Measurements from ENCODE around the gene UBE2A. TPM values are rescaled to one million over a fixed set of nuclear protein-coding genes. Genes with fewer than 3 reads are reported as not detected.

Gene UBE2A
- total and polyA plus RNA-seq, 10 of the 15 experiments (the other 5 are each of a cell fraction or from before 2014, with no cell fraction given): 20.8 to 121 (median 48.4) TPM

GRCh38 chrX:119617517-119618164 is 43.3 kb downstream of the UBE2A start:
- Histone ChIP-seq H4K20me1 (ENCODE audit: control insufficient read depth, insufficient read depth) (no peaks in the 10 kb centered on the region), H3K27me3 (replicated peaks in 1 of 2; ENCODE audit: control insufficient read depth in 2 of 2, insufficient read depth in 2 of 2, low read length in 1 of 2) (no peaks in the 10 kb centered on the region), H3K79me2 (ENCODE audit: control insufficient read depth, insufficient read depth, low read length) (no peaks in the 10 kb centered on the region; the same call in 1 of the 2 replicates), H2AFZ (ENCODE audit: control insufficient read depth, low read depth, low read length) (no peak overlapping the region), H3K9me3 (replicated peaks; ENCODE audit: control insufficient read depth, insufficient read depth, low read length) (no peaks in the 10 kb centered on the region), H3K4me3 (peak overlapping the region; percentile 29; the same call in 1 of the 2 replicates), H3K9ac (ENCODE audit: control insufficient read depth, insufficient read depth, low read length) (peak overlapping the region; percentile 30; the same call in 1 of the 2 replicates), H3K4me2 (ENCODE audit: control insufficient read depth, insufficient read depth) (peak overlapping the region; percentile 76), H3K36me3 (ENCODE audit: control insufficient read depth in 2 of 2, insufficient read depth in 2 of 2, low read length in 1 of 2) (no peaks in the 10 kb centered on the region; a peak in 1 of 4 replicates), H3K4me1 (ENCODE audit: control insufficient read depth, insufficient read depth, low read length) (peaks cover 30% of the 10 kb centered on the region), H3K27ac (ENCODE audit: control insufficient read depth, insufficient read depth) (peak overlapping the region; percentile 54)
- ChIA-PET POLR2A (interaction anchor here (0.6 to 2.9 kb wide), 19 partner anchors 11 to 986 kb away, joined by 3 to 13 read pairs (median 4); partner anchors contain the start of gene NKRF), SMC1A (ENCODE audit: uncharacterized antibody, unreplicated experiment) (interaction anchor here (0.7 to 10.6 kb wide), 25 partner anchors 9 to 137 kb away, joined by 3 to 166 read pairs (median 4); partner anchors contain the start of gene SEPTIN6), CTCF (interaction anchor here (0.6 to 7.5 kb wide), 21 partner anchors 9 to 162 kb away, joined by 3 to 163 read pairs (median 4); partner anchors contain the start of genes NKRF and STEEP1), RAD21 (ENCODE audit: unreplicated experiment) (interaction anchor here (0.5 to 7.6 kb wide), 22 partner anchors 9 to 162 kb away, joined by 3 to 99 read pairs (median 4); partner anchors contain the start of genes NKRF, SEPTIN6, SOWAHD and UBE2A)
- BruUV-seq (replicated peaks): TSS peak; percentile 49
- ATAC-seq: peak; percentile 76
- WGBS (ENCODE audit: insufficient coverage, insufficient replicate concordance, low lambda C conversion rate, missing lambda C conversion rate): 6% methylated on average over 15 of the region's 15 CpGs
- no peak for FAIRE-seq
- DNase-seq (ENCODE audit: low read depth, low spot score): no peak
- intact Hi-C loops (cut with micrococcal nuclease; ENCODE audit: unreplicated experiment): loop anchor here (1.0 to 5.0 kb wide), 4 partner anchors 21 to 101 kb away; no protein-coding TSS in a partner anchor
- in situ Hi-C loops (cut with MboI): no loop called here
- TF ChIP-seq CHD4 (IDR thresholded peaks at IDR 0.05) (no peak), HSF1 (IDR thresholded peaks at IDR 0.05; ENCODE audit: low read depth, low read length) (no peak), RUNX3 (IDR thresholded peaks at IDR 0.05; ENCODE audit: low read length) (peak; percentile 45), POLR2A (IDR thresholded peaks at IDR 0.05; ENCODE audit: low read depth, low read length) (0 out of 2 replicates have a peak, but pooled peaks have one; percentile 4), SKIL (IDR thresholded peaks at IDR 0.05; ENCODE audit: low read depth, poor library complexity, severe bottlenecking) (no peak), WRNIP1 (IDR thresholded peaks at IDR 0.05; ENCODE audit: borderline replicate concordance, low read depth, low read length) (no peak), POU2F2 (IDR thresholded peaks at IDR 0.05; ENCODE audit: borderline replicate concordance, low read depth, low read length) (peak; percentile 87; the same call in 1 of the 3 replicates), ESRRA (IDR thresholded peaks at IDR 0.05; ENCODE audit: low read length) (no peak), YY1 (IDR thresholded peaks at IDR 0.05; ENCODE audit: low read depth, low read length) (no peak), SPI1 (IDR thresholded peaks at IDR 0.05; ENCODE audit: borderline replicate concordance, insufficient read depth, low read depth, low read length) (peak; percentile 71; the same call in 1 of the 2 replicates), MTA2 (IDR thresholded peaks at IDR 0.05; ENCODE audit: low read depth) (peak; percentile 22; the same call in 1 of the 2 replicates), ZNF687 (IDR thresholded peaks at IDR 0.05) (0 out of 2 replicates have a peak, but pooled peaks have one; percentile 22), FOXK2 (IDR thresholded peaks at IDR 0.05) (no peak)

Measured in GM12878 (cell line).